PC-9 (cell line): ENCODE data around the gene SUPT20H. TPM values are rescaled to one million over a fixed set of nuclear protein-coding genes. Genes with fewer than 3 reads are reported as not detected.

Source experiments
- BruUV-seq: library from RNA; stranded (reverse); fragments of 400-500 nt; replicated peaks from 2 replicates; lab custom pipeline; 2021; lab: Mats Ljungman, UMichigan
- CTCF ChIA-PET: fragments of 300-600 bp; sonication (Branson Sonifier 250); formaldehyde crosslinking; loops from one replicate; lab custom pipeline; 2022; ENCODE audit warnings: antibody characterized with exemption; lab: Charles Lee
- POLR2A ChIA-PET: fragments of 300-600 bp; sonication (Branson Sonifier 250); formaldehyde crosslinking; loops from one replicate; lab custom pipeline; 2022; ENCODE audit warnings: antibody characterized with exemption; ENCODE audit not compliant: unreplicated experiment; lab: Charles Lee
- DNase-seq, 2 experiments: peaks; one replicate each; pipeline versions ENCODE4 v3.0.0 to v3.0.0-alpha.2; 2015 to 2022; ENCODE audit warnings: mixed read lengths in 1 of 2
- H2AFZ ChIP-seq: fragments of 200-600 bp; sonication (generic); 2 replicates; pipeline ENCODE4 v1.8.1; 2017; ENCODE audit warnings: antibody characterized with exemption
- H3F3A ChIP-seq: fragments of 200-600 bp; sonication (generic); 2 replicates; pipeline ENCODE4 v1.8.1; 2017; ENCODE audit warnings: antibody characterized with exemption, mild to moderate bottlenecking, low read depth; ENCODE audit not compliant: insufficient read depth
- H3K27ac ChIP-seq: fragments of 200-600 bp; sonication (generic); 2 replicates; pipeline ENCODE4 v1.6.1; 2016; ENCODE audit warnings: mixed run types
- H3K27me3 ChIP-seq: fragments of 200-600 bp; sonication (generic); 2 replicates; pipeline ENCODE4 v1.6.1; 2016; ENCODE audit warnings: low read depth, mixed run types; ENCODE audit not compliant: insufficient read depth
- H3K36me3 ChIP-seq: fragments of 200-600 bp; sonication (generic); 2 replicates; pipeline ENCODE4 v1.6.1; 2016; ENCODE audit warnings: low read depth, mixed run types
- H3K4me1 ChIP-seq: fragments of 200-600 bp; sonication (generic); replicated peaks from 2 replicates; pipeline ENCODE4 v1.6.1; 2016; ENCODE audit warnings: mixed run types; ENCODE audit not compliant: insufficient read depth
- H3K4me2 ChIP-seq: fragments of 200-600 bp; sonication (generic); 2 replicates; pipeline ENCODE4 v1.6.1; 2017; ENCODE audit warnings: mixed run types
- H3K4me3 ChIP-seq: fragments of 200-600 bp; sonication (generic); 2 replicates; pipeline ENCODE4 v1.6.1; 2016; ENCODE audit warnings: mixed run types
- H3K79me2 ChIP-seq: fragments of 200-600 bp; sonication (generic); 2 replicates; pipeline ENCODE4 v1.6.1; 2017; ENCODE audit warnings: low read depth, mixed run types
- H3K9me2 ChIP-seq: fragments of 200-600 bp; sonication (generic); 2 replicates; pipeline ENCODE4 v1.8.1; 2017; ENCODE audit warnings: mild to moderate bottlenecking; ENCODE audit not compliant: insufficient read depth
- H3K9me3 ChIP-seq: fragments of 200-600 bp; sonication (generic); 2 replicates; pipeline ENCODE4 v1.8.1; 2016; ENCODE audit warnings: low read depth; ENCODE audit not compliant: insufficient read depth
- H4K20me1 ChIP-seq: fragments of 200-600 bp; sonication (generic); 2 replicates; pipeline ENCODE4 v1.8.1; 2017; ENCODE audit not compliant: insufficient read depth
- EZH2 ChIP-seq: fragments of 200-600 bp; sonication (generic); IDR thresholded peaks from 2 replicates; pipeline ENCODE4 v1.8.0; 2017; ENCODE audit warnings: antibody characterized with exemption, low read depth
- intact Hi-C: fragments of 100-400 bp; cut with micrococcal nuclease; formaldehyde crosslinking; loops from one replicate; pipeline ENCODE4 v1.10.0; 2022; ENCODE audit not compliant: unreplicated experiment
- total RNA-seq: library from RNA; stranded (reverse); gene quantifications from 2 replicates; pipeline ENCODE4 v1.2.3, GENCODE V29; 2021
- TF ChIP-seq, protein P1 (sequence below): fragments of 200-600 bp; sonication (generic); conservative IDR thresholded peaks from 2 replicates; pipeline ENCODE4 v1.6.1; 2017; ENCODE audit warnings: mixed run types, antibody characterized with exemption, mild to moderate bottlenecking, moderate library complexity

SUPT20H gene
- total RNA-seq, 1 experiment from 2014 or later, result 44.1 TPM

DNA sequence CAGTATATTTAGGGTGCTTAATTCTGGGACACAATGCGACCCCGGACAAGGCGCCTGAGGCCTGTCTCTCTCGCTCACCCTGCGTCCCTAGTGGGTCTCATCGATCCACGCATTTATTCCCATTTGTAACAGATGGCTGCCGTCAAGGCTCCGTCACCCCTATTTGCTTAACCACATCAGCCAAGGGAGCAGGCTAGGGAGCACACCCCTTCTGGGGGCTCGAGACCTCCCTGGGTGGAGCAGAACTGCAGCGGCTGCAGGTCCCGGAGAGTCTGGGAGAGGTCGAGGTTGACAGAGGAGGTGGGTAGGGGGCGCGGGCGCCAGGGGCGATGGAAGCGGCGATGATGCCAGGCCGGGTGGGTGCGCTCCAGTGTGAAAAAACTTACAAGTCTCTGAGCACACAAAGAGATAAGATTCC lies 60.9 kb downstream of the SUPT20H start:
- Histone ChIP-seq H3K4me2 (peak overlapping the region; percentile 85), H3K9me2 (no peaks in the 10 kb centered on the region), H3K4me3 (peak overlapping the region; percentile 98), H3K4me1 (peaks cover 6% of the 10 kb centered on the region; the same call in 1 of the 2 replicates), H3K9me3 (no peaks in the 10 kb centered on the region; the same call in 1 of the 2 replicates), H4K20me1 (peaks cover 4% of the 10 kb centered on the region; the same call in 1 of the 2 replicates), H3K79me2 (peaks cover 63% of the 10 kb centered on the region), H2AFZ (peak overlapping the region; percentile 88), H3K27ac (peak overlapping the region; percentile 63), H3K36me3 (peaks cover 7% of the 10 kb centered on the region), H3F3A (peaks cover 5% of the 10 kb centered on the region), H3K27me3 (no peaks in the 10 kb centered on the region)
- intact Hi-C loops, result loop anchor here (5.0 kb wide), 1 partner anchor 604 kb away; no protein-coding TSS in a partner anchor
- ChIA-PET CTCF (no interaction called here), POLR2A (no interaction called here)
- peak in 1 of 2 experiments; percentile 6 for DNase-seq
- TF ChIP-seq, protein P1, sequence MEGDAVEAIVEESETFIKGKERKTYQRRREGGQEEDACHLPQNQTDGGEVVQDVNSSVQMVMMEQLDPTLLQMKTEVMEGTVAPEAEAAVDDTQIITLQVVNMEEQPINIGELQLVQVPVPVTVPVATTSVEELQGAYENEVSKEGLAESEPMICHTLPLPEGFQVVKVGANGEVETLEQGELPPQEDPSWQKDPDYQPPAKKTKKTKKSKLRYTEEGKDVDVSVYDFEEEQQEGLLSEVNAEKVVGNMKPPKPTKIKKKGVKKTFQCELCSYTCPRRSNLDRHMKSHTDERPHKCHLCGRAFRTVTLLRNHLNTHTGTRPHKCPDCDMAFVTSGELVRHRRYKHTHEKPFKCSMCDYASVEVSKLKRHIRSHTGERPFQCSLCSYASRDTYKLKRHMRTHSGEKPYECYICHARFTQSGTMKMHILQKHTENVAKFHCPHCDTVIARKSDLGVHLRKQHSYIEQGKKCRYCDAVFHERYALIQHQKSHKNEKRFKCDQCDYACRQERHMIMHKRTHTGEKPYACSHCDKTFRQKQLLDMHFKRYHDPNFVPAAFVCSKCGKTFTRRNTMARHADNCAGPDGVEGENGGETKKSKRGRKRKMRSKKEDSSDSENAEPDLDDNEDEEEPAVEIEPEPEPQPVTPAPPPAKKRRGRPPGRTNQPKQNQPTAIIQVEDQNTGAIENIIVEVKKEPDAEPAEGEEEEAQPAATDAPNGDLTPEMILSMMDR, result no peak
- TF ChIP-seq EZH2, result no peak
- BruUV-seq, result no TSS peak

DNA sequence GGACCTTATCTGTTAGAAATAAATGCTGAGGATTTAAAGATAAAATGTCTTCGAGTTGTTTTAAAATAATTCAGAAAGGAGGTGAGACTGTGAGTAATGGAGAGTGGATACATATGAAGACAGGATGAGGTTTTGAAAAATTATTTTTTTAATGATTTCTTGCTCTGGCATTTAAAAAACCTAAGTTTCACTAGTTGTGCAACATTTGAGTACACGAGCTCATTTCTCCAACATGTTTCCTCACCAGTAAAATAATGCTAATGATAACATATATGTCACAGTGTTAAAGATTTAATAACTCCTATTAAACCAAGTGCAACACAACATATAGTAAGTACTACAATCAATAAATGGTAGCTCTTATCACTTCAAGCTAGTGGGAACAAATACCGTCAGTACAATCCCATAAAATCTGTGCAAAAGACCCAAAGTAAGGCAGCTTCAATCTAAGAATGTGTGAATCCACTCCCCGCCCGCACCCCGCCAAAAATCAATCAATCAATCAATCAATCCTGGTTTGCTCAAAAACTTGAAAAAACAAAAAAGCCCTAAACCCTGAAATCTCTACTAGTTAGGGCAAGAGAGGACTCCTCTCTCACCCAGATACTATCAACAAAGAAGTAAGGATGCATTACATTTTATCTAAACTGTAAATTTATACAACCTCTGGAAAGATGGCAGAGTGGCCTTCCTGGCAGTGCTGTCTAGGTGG lies 61.6 kb downstream of the SUPT20H start:
- no peaks in the 10 kb centered on the region for H3K27me3 ChIP-seq
- peak overlapping the region; percentile 98 for H3K4me3 ChIP-seq
- peaks cover 13% of the 10 kb centered on the region for H3K36me3 ChIP-seq
- no peak for DNase-seq
- no TSS peak for BruUV-seq
- H3K9me3 ChIP-seq, result no peaks in the 10 kb centered on the region
- H3K4me2 ChIP-seq, result peak overlapping the region; percentile 85
- H3K79me2 ChIP-seq, result peaks cover 63% of the 10 kb centered on the region
- peaks cover 5% of the 10 kb centered on the region for H3F3A ChIP-seq
- peaks cover 6% of the 10 kb centered on the region; the same call in 1 of the 2 replicates for H3K4me1 ChIP-seq
- H2AFZ ChIP-seq, result no peak overlapping the region; the same call in 1 of the 2 replicates
- H4K20me1 ChIP-seq, result peaks cover 4% of the 10 kb centered on the region; the same call in 1 of the 2 replicates
- H3K27ac ChIP-seq, result peak overlapping the region; percentile 63; the same call in 1 of the 2 replicates
- H3K9me2 ChIP-seq, result no peaks in the 10 kb centered on the region
- ChIA-PET POLR2A (no interaction called here), CTCF (no interaction called here)
- intact Hi-C loops, result loop anchor here (5.0 kb wide), 1 partner anchor 604 kb away; no protein-coding TSS in a partner anchor
- no peak for TF ChIP-seq EZH2
- TF ChIP-seq, protein P1, result no peak

DNA sequence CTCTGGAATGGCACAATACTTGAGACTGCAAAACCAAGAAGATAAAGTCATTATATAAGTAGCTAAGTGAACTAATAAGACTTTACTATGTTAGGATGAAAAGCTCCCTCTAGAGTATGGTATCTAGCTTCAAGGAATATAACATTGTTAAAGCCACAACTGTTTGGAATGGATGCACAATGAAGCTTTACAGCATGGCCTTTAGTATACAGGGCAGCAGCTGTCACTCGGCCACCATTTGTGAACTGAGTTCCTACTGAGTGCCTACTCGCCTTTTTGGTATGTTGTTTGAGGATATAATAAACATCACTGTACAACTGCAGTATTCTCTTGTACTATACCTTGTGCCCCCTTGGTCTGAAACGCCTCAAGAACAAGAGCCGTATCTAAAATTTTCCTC lies 67.1 kb downstream of the SUPT20H start:
- no peaks in the 10 kb centered on the region for H3K9me2 ChIP-seq
- no peak overlapping the region for H3K4me3 ChIP-seq
- no peak overlapping the region for H3K27ac ChIP-seq
- peaks cover 4% of the 10 kb centered on the region; the same call in 1 of the 2 replicates for H4K20me1 ChIP-seq
- ChIA-PET POLR2A (no interaction called here), CTCF (interaction anchor here (0.5 to 0.6 kb wide), 2 partner anchors 597 to 684 kb away, joined by 3 to 4 read pairs; no protein-coding TSS in a partner anchor)
- no peak overlapping the region for H2AFZ ChIP-seq
- peaks cover 24% of the 10 kb centered on the region for H3K79me2 ChIP-seq
- BruUV-seq, result no TSS peak
- no peaks in the 10 kb centered on the region for H3K27me3 ChIP-seq
- intact Hi-C loops, result no loop called here
- H3K4me2 ChIP-seq, result no peak overlapping the region
- H3F3A ChIP-seq, result no peaks in the 10 kb centered on the region
- no peak for TF ChIP-seq EZH2
- TF ChIP-seq, protein P1, result no peak
- no peaks in the 10 kb centered on the region for H3K4me1 ChIP-seq
- no peaks in the 10 kb centered on the region for H3K9me3 ChIP-seq
- peaks cover 47% of the 10 kb centered on the region for H3K36me3 ChIP-seq
- DNase-seq, result no peak
